Adrenal gland (tissue), 12 donors: ENCODE results near the gene NAV2. TPM values are rescaled to one million over a fixed set of nuclear protein-coding genes. Genes with fewer than 3 reads are reported as not detected.

Experiments
- DNase-seq, 7 donors: peaks; one replicate each; pipeline ENCODE4 v3.0.0-alpha.2; 2019 to 2020
- H3K27ac ChIP-seq, 5 donors: fragments of 200-600 bp; sonication (generic) in 4 of 5; 1 replicate in 3 of 5; 2 replicates in 2 of 5; pipeline versions ENCODE4 v1.5.1 to v1.8.0; 2016 to 2020; ENCODE audit warnings: mild to moderate bottlenecking in 1 of 5
- H3K27me3 ChIP-seq: fragments of 200-600 bp; 2 replicates; pipeline ENCODE4 v1.8.0; 2021
- H3K36me3 ChIP-seq, 2 donors: fragments of 200-600 bp; replicated peaks in 1 of 2; 1 replicate in 1 of 2; 2 replicates in 1 of 2; pipeline versions ENCODE4 v1.5.1 to v1.8.0; 2018 to 2022
- H3K4me1 ChIP-seq, 2 donors: fragments of 200-600 bp; replicated peaks in 1 of 2; 1 replicate in 1 of 2; 2 replicates in 1 of 2; pipeline versions ENCODE4 v1.5.1 to v1.8.0; 2018 to 2021
- H3K4me3 ChIP-seq, 4 donors: fragments of 200-600 bp; sonication (generic) in 3 of 4; one replicate each; pipeline ENCODE4 v1.5.1; 2016 to 2018
- H3K9me3 ChIP-seq, 3 donors: fragments of 200-600 bp; sonication (generic) in 1 of 3; replicated peaks in 1 of 3; 1 replicate in 2 of 3; 2 replicates in 1 of 3; pipeline versions ENCODE4 v1.5.1 to v1.8.0; 2016 to 2021
- POLR2A ChIP-seq, 2 donors: fragments of 450-650 bp; IDR thresholded peaks; one replicate each; pipeline ENCODE4 v1.6.1; 2017; ENCODE audit warnings: antibody characterized with exemption in 2 of 2, mild to moderate bottlenecking in 2 of 2, moderate library complexity in 1 of 2
- WGBS, 4 donors: extraction: QIAGEN DNeasy Blood & Tissue Kit in 2 of 4; methylation state at CpG; one replicate each; pipeline versions ENCODE4 v1.1.5 to v1.1.7; 2013 to 2017; 5-methylcytosine and 5-hydroxymethylcytosine counted together
- intact Hi-C, 2 donors: fragments of 100-400 bp; cut with DNase I; formaldehyde crosslinking; loops; one replicate each; pipeline versions ENCODE4 v1.14.1 to v1.15.0; 2022 to 2023
- polyA plus RNA-seq, 3 donors: library from polyadenylated mRNA; stranded (reverse); fragments of 200-250 nt in 2 of 3; fragments of 350-450 nt in 1 of 3; fragmentation: Illumina TruSeq in 1 of 3; extraction: RNeasy Lipid Tissue Mini Kit (QIAGEN cat#74804) in 1 of 3; gene quantifications; one replicate each; pipeline ENCODE4 v1.2.3, GENCODE V29; 2013 to 2014
- total RNA-seq, 9 donors: library from RNA; depleted of rRNA in 4 of 9; stranded (reverse); fragments of >200 nt in 4 of 9; fragments of 120-200 nt in 1 of 9; fragmentation: NEBNext Ultra II Directional in 1 of 9; extraction: Animal tissue kit (Norgen Biotek cat#: 25700) in 1 of 9; gene quantifications; one replicate each; pipeline versions ENCODE4 v1.1.0 to v1.2.4, GENCODE V29; 2013 to 2023
- TF ChIP-seq, protein P1 (sequence below), 6 experiments: fragments of 450-650 bp in 4 of 6; fragments of 200-600 bp in 2 of 6; sonication (generic) in 1 of 6; IDR thresholded peaks; 1 replicate in 5 of 6; 2 replicates in 1 of 6; pipeline versions ENCODE4 v1.5.1 to v1.8.0; 2016 to 2021; ENCODE audit warnings: antibody characterized with exemption in 6 of 6, mild to moderate bottlenecking in 2 of 6, moderate library complexity in 1 of 6
- donor health status: healthy with polysubstance abuse.
- donor health status: Bipolar disorder and iron deficiency.
- donor health status: DM: yes; HTN: yes; CAD: no.
- donor health status: DM: no; HTN: no; CAD: no.
- donor health status: DM: no; HTN: no; CAD: no.
- donor health status: DM: yes; HTN: yes; CAD: no.

NAV2 gene
- total and polyA plus RNA-seq, 12 donors: 1.6 to 9.2 (median 5.5) TPM

DNA sequence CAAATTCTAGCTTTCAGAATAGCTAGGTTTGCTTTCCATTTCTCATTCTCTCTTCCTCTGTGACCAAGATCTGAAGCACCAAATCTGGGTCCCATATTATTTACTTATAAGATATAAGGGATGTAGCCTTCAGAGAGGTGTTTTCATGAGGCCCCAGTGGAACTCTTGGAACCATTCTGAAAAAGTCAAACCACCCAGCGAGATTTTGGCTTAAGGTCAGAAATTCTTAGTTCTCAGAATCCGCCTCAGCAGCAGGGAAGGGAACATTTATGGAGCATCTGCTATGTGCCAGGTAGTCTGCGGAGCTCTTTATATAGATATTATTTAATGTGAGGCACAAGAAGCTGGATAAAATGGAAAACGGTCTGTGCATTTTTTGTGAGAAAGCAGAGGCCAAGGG is 6.3 kb downstream of the NAV2 start:
- 75 to 94% (median 91%) methylated on average over 4 of the region's 4 CpGs for WGBS, 4 donors
- DNase-seq: no peak

DNA sequence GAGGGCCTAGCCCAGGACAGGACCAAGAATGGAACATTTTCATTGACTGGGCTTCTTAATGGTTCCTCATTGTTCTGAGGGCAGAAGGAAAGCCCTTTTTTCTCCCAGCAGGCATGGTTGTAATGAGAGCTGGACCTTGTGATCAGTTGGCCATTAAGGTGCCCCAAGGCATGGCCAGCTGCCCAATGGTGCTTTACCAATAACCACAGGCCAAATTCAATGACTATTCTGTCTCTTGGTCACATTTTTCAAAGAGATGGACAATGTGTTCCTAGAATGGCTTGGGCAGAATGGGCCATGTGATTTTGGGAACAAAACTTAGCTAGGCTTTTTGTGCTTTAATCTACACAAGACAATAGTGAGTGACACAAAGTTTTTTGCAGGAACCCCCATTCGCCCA is 7.3 kb downstream of the NAV2 start:
- whole genome bisulfite sequencing, 4 donors: 91 to 100% (median 99%) methylated on average over 1 of the region's 1 CpG
- intact Hi-C loops: no loop called here

More for the DNA sequence above, 6.3 kb downstream of the NAV2 start:
- Histone ChIP-seq H3K27me3 (no peaks in the 10 kb centered on the region), H3K27ac (no peak overlapping the region), H3K4me3 (no peak overlapping the region), H3K36me3 (no peaks in the 10 kb centered on the region), H3K4me1 (peaks cover 0 to 11% of the 10 kb centered on the region in 2 donors), H3K9me3 (no peaks in the 10 kb centered on the region)
- intact Hi-C loops: no loop called here
- TF ChIP-seq, protein P1, sequence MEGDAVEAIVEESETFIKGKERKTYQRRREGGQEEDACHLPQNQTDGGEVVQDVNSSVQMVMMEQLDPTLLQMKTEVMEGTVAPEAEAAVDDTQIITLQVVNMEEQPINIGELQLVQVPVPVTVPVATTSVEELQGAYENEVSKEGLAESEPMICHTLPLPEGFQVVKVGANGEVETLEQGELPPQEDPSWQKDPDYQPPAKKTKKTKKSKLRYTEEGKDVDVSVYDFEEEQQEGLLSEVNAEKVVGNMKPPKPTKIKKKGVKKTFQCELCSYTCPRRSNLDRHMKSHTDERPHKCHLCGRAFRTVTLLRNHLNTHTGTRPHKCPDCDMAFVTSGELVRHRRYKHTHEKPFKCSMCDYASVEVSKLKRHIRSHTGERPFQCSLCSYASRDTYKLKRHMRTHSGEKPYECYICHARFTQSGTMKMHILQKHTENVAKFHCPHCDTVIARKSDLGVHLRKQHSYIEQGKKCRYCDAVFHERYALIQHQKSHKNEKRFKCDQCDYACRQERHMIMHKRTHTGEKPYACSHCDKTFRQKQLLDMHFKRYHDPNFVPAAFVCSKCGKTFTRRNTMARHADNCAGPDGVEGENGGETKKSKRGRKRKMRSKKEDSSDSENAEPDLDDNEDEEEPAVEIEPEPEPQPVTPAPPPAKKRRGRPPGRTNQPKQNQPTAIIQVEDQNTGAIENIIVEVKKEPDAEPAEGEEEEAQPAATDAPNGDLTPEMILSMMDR (IDR thresholded peaks at IDR 0.05): no peak
- no peak for TF ChIP-seq POLR2A (IDR thresholded peaks at IDR 0.05)

GRCh38 chr11:19721176-19721575 is 8.5 kb downstream of the NAV2 start:
- DNase-seq: no peak
- intact Hi-C loops: no loop called here
- WGBS, 4 donors: 35 to 57% (median 49%) methylated on average over 2 of the region's 2 CpGs
- peaks cover 0 to 8% of the 10 kb centered on the region in 2 donors for H3K4me1 ChIP-seq
- TF ChIP-seq, protein P1 (IDR thresholded peaks at IDR 0.05): no peak
- TF ChIP-seq POLR2A (IDR thresholded peaks at IDR 0.05): no peak
- no peaks in the 10 kb centered on the region for H3K36me3 ChIP-seq
- H3K27me3 ChIP-seq: no peaks in the 10 kb centered on the region
- no peak overlapping the region for H3K27ac ChIP-seq
- H3K4me3 ChIP-seq: no peak overlapping the region
- H3K9me3 ChIP-seq: no peaks in the 10 kb centered on the region

More for the DNA sequence above, 7.3 kb downstream of the NAV2 start:
- Histone ChIP-seq H3K4me1 (peaks cover 0 to 8% of the 10 kb centered on the region in 2 donors), H3K36me3 (no peaks in the 10 kb centered on the region), H3K27me3 (no peaks in the 10 kb centered on the region), H3K27ac (no peak overlapping the region), H3K9me3 (no peaks in the 10 kb centered on the region), H3K4me3 (no peak overlapping the region)
- TF ChIP-seq POLR2A (IDR thresholded peaks at IDR 0.05): no peak
- TF ChIP-seq, protein P1 (IDR thresholded peaks at IDR 0.05): no peak
- peak in 1 of 7 donors; percentile 63 for DNase-seq

DNA sequence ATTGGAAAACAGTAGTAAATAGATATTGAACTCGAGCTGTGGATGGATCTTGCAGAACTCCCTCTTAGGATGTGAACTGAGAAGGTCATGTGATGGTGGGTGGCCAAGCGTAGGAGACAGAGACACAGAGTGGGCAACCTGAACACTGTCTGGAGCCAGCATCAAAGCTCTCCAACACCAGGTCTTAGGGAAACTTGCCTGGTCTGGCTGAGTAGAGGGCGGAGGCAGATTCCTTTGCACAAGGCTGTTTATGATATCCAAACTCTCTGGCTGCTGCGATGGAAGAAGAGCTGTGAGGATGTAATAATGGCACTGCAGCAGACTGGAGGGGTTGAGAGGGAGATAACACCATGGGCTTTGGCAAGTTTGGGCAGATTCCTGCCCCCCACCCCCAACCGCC is 10.1 kb downstream of the NAV2 start:
- 88 to 97% (median 91%) methylated on average over 5 of the region's 5 CpGs for WGBS, 4 donors
- H3K9me3 ChIP-seq: no peaks in the 10 kb centered on the region
- H3K27me3 ChIP-seq: no peaks in the 10 kb centered on the region
- DNase-seq: no peak
- intact Hi-C loops: no loop called here
- no peak overlapping the region for H3K4me3 ChIP-seq
- H3K36me3 ChIP-seq: no peaks in the 10 kb centered on the region
- TF ChIP-seq POLR2A (IDR thresholded peaks at IDR 0.05): no peak
- H3K27ac ChIP-seq: peak overlapping the region in 2 of 5 donors; percentile 3 to 43
- peaks cover 0 to 8% of the 10 kb centered on the region in 2 donors for H3K4me1 ChIP-seq
